Stimulated activated CD4-positive, alpha-beta T cell treated with anti-CD3 and anti-CD28 coated beads, Interleukin-2, amount 100 ng/mL, for 48 hours (primary cell): ENCODE results near the gene SNRPD3.
"Not testable (repeated sequence)": the region's sequence is repeated elsewhere in the genome, so short reads cannot be mapped to it uniquely, and the experiment has no call there.

Experiments
- DNase-seq, 2 donors: peaks; one replicate each; pipeline ENCODE4 v3.0.0-alpha.2; 2020

Gene SNRPD3

GRCh38 chr22:24555165-24556039 is at the start of gene SNRPD3:
TSS of gene SNRPD3 (plus strand) at chr22:24555999. CDS start at chr22:24557675, 1,676 bp downstream.
- DNase-seq: peak; percentile 100

GRCh38 chr22:24506802-24507438 is 48.9 kb upstream of the SNRPD3 start:
- no peak for DNase-seq

GRCh38 chr22:24507716-24508115 is 48.1 kb upstream of the SNRPD3 start:
- no peak for DNase-seq

- DNase-seq: no peak
Observed at GRCh38 chr22:24510637-24511625, 44.9 kb upstream of the SNRPD3 start.

GRCh38 chr22:24512043-24512442 is 43.8 kb upstream of the SNRPD3 start:
- DNase-seq: no peak

GRCh38 chr22:24513378-24514240 is 42.2 kb upstream of the SNRPD3 start:
- no peak for DNase-seq

GRCh38 chr22:24514241-24515026 is 41.4 kb upstream of the SNRPD3 start:
- no peak for DNase-seq

GRCh38 chr22:24515027-24515338 is 40.8 kb upstream of the SNRPD3 start:
- DNase-seq: no peak

- no peak for DNase-seq
Observed at GRCh38 chr22:24516301-24516737, 39.5 kb upstream of the SNRPD3 start.

- no peak for DNase-seq
Observed at GRCh38 chr22:24517446-24517845, 38.4 kb upstream of the SNRPD3 start.

- no peak for DNase-seq
Observed at GRCh38 chr22:24518228-24518627, 37.6 kb upstream of the SNRPD3 start.

- DNase-seq: no peak
Observed at GRCh38 chr22:24518771-24519485, 36.9 kb upstream of the SNRPD3 start.

GRCh38 chr22:24519496-24519895 is 36.3 kb upstream of the SNRPD3 start:
- no peak for DNase-seq

- peak in 1 of 2 donors; percentile 32 for DNase-seq
Observed at GRCh38 chr22:24521791-24522245, 34.0 kb upstream of the SNRPD3 start.

- DNase-seq: no peak
Observed at GRCh38 chr22:24523873-24524272, 31.9 kb upstream of the SNRPD3 start.

GRCh38 chr22:24525416-24526037 is 30.3 kb upstream of the SNRPD3 start:
- peak; percentile 74 to 75 for DNase-seq

- DNase-seq: no peak
Observed at GRCh38 chr22:24526191-24526590, 29.6 kb upstream of the SNRPD3 start.

- no peak for DNase-seq
Observed at GRCh38 chr22:24529898-24530297, 25.9 kb upstream of the SNRPD3 start.

GRCh38 chr22:24530968-24531367 is 24.8 kb upstream of the SNRPD3 start:
- DNase-seq: not testable (repeated sequence)

GRCh38 chr22:24532075-24532474 is 23.7 kb upstream of the SNRPD3 start:
- DNase-seq: no peak
